Endothelial cell (in vitro differentiated cells): ENCODE data around the gene GNAO1. TPM values are rescaled to one million over a fixed set of nuclear protein-coding genes. Genes with fewer than 3 reads are reported as not detected.

Experiments used
- DNase-seq: peaks from one replicate; pipeline ENCODE4 v3.0.0; 2021; ENCODE audit warnings: low spot score
- H3K27ac Mint-ChIP-seq: one replicate; pipeline ENCODE4 v1.8.0; 2021; ENCODE audit warnings: mixed read lengths, inconsistent platforms; ENCODE audit not compliant: unreplicated experiment
- H3K27me3 Mint-ChIP-seq: one replicate; pipeline ENCODE4 v1.8.0; 2021; ENCODE audit warnings: mild to moderate bottlenecking, moderate library complexity, mixed read lengths, inconsistent platforms; ENCODE audit not compliant: unreplicated experiment
- H3K36me3 Mint-ChIP-seq: one replicate; pipeline ENCODE4 v1.8.0; 2021; ENCODE audit warnings: mild to moderate bottlenecking, low read depth, mixed read lengths, inconsistent platforms; ENCODE audit not compliant: unreplicated experiment
- H3K4me1 Mint-ChIP-seq: one replicate; pipeline ENCODE4 v1.8.0; 2021; ENCODE audit warnings: mild to moderate bottlenecking, mixed read lengths, inconsistent platforms; ENCODE audit not compliant: unreplicated experiment
- H3K4me3 Mint-ChIP-seq: one replicate; pipeline ENCODE4 v1.8.0; 2021; ENCODE audit warnings: mild to moderate bottlenecking, mixed read lengths, inconsistent platforms; ENCODE audit not compliant: unreplicated experiment
- H3K9me3 Mint-ChIP-seq: one replicate; pipeline ENCODE4 v1.8.0; 2021; ENCODE audit warnings: mixed read lengths, inconsistent platforms; ENCODE audit not compliant: unreplicated experiment
- CTCF ChIP-seq: fragments of 200-600 bp; sonication (generic); IDR thresholded peaks from one replicate; pipeline ENCODE4 v1.5.0; 2021; ENCODE audit warnings: antibody characterized with exemption; ENCODE audit not compliant: unreplicated experiment
- total RNA-seq: library from RNA; stranded (reverse); fragmentation: NEBNext Ultra II Directional; extraction: Animal tissue kit (Norgen Biotek cat#: 25700); gene quantifications from one replicate; pipeline ENCODE4 v1.2.1, GENCODE V29; 2021; ENCODE audit not compliant: unreplicated experiment

Gene GNAO1
- total RNA-seq, 1 donor from 2014 or later = 0.69 TPM

- TF ChIP-seq CTCF = no peak
- no peaks in the 10 kb centered on the region for H3K4me1 Mint-ChIP-seq
- H3K4me3 Mint-ChIP-seq = no peak overlapping the region
- no peaks in the 10 kb centered on the region for H3K36me3 Mint-ChIP-seq
- no peak overlapping the region for H3K27ac Mint-ChIP-seq
- H3K27me3 Mint-ChIP-seq = peaks cover 7% of the 10 kb centered on the region
- no peak for DNase-seq
- no peaks in the 10 kb centered on the region for H3K9me3 Mint-ChIP-seq
These were observed 111.9 kb downstream of the GNAO1 start for GRCh38 chr16:56303066-56303715.

GRCh38 chr16:56303880-56304279 is 112.6 kb downstream of the GNAO1 start:
- no peaks in the 10 kb centered on the region for H3K4me1 Mint-ChIP-seq
- no peaks in the 10 kb centered on the region for H3K36me3 Mint-ChIP-seq
- H3K9me3 Mint-ChIP-seq = no peaks in the 10 kb centered on the region
- H3K4me3 Mint-ChIP-seq = no peak overlapping the region
- peaks cover 7% of the 10 kb centered on the region for H3K27me3 Mint-ChIP-seq
- H3K27ac Mint-ChIP-seq = no peak overlapping the region
- TF ChIP-seq CTCF = no peak
- DNase-seq = no peak

GRCh38 chr16:56305956-56306565 is 114.8 kb downstream of the GNAO1 start:
- no peak overlapping the region for H3K27ac Mint-ChIP-seq

GRCh38 chr16:56306690-56307533 is 115.6 kb downstream of the GNAO1 start:
- DNase-seq = no peak
- H3K4me1 Mint-ChIP-seq = no peaks in the 10 kb centered on the region
- TF ChIP-seq CTCF = no peak
- no peaks in the 10 kb centered on the region for H3K36me3 Mint-ChIP-seq
- H3K27me3 Mint-ChIP-seq = peaks cover 7% of the 10 kb centered on the region
- no peak overlapping the region for H3K4me3 Mint-ChIP-seq
- H3K9me3 Mint-ChIP-seq = no peaks in the 10 kb centered on the region
- H3K27ac Mint-ChIP-seq = no peak overlapping the region

More at GRCh38 chr16:56305956-56306565, 114.8 kb downstream of the GNAO1 start:
- no peak for DNase-seq
- Mint-ChIP-seq H3K4me1 (no peaks in the 10 kb centered on the region), H3K4me3 (no peak overlapping the region), H3K9me3 (no peaks in the 10 kb centered on the region), H3K36me3 (no peaks in the 10 kb centered on the region), H3K27me3 (peaks cover 7% of the 10 kb centered on the region)
- no peak for TF ChIP-seq CTCF

- Mint-ChIP-seq H3K4me3 (no peak overlapping the region), H3K4me1 (no peaks in the 10 kb centered on the region), H3K36me3 (no peaks in the 10 kb centered on the region), H3K27me3 (peaks cover 7% of the 10 kb centered on the region), H3K27ac (no peak overlapping the region), H3K9me3 (no peaks in the 10 kb centered on the region)
- no peak for TF ChIP-seq CTCF
- no peak for DNase-seq
These were observed 116.2 kb downstream of the GNAO1 start for GRCh38 chr16:56307534-56307873.
